Coronary artery (tissue), 2 donors: ENCODE data around the gene MLLT3.

Experiments
- DNase-seq: peaks from one replicate; pipeline ENCODE4 v3.0.0-alpha.2; 2017; ENCODE audit warnings: low spot score
- H3K27ac ChIP-seq, 2 donors: fragments of 200-600 bp; sonication (generic); one replicate each; pipeline ENCODE4 v1.5.1; 2016 to 2019
- H3K4me3 ChIP-seq: fragments of 200-600 bp; sonication (generic); 2 replicates; pipeline ENCODE4 v1.5.1; 2016; ENCODE audit warnings: mild to moderate bottlenecking, moderate library complexity
- TF ChIP-seq, protein P1 (sequence below): fragments of 200-600 bp; sonication (generic); IDR thresholded peaks from one replicate; pipeline ENCODE4 v1.5.1; 2019; ENCODE audit warnings: antibody characterized with exemption

Gene MLLT3

DNA sequence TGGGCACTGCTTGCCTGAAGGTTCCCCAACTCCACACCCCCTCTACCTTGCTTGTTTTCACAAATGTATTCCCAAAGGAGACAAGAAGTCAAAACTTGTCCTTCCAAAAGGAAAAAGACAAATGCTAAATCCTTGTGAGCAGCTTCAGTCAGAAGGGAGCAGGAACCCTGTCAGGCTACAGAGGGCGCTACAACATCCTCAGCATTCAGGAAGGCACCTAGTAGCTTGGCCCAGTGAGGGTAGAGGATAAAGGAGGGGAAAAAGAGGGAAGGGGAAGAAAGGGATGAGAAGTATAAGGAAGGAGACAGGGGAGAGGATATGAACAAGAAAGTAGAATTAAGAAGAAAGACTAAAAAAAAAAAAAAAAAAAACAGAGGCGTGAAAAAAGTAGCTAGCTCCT lies 97.5 kb downstream of the MLLT3 start:
- TF ChIP-seq, protein P1, sequence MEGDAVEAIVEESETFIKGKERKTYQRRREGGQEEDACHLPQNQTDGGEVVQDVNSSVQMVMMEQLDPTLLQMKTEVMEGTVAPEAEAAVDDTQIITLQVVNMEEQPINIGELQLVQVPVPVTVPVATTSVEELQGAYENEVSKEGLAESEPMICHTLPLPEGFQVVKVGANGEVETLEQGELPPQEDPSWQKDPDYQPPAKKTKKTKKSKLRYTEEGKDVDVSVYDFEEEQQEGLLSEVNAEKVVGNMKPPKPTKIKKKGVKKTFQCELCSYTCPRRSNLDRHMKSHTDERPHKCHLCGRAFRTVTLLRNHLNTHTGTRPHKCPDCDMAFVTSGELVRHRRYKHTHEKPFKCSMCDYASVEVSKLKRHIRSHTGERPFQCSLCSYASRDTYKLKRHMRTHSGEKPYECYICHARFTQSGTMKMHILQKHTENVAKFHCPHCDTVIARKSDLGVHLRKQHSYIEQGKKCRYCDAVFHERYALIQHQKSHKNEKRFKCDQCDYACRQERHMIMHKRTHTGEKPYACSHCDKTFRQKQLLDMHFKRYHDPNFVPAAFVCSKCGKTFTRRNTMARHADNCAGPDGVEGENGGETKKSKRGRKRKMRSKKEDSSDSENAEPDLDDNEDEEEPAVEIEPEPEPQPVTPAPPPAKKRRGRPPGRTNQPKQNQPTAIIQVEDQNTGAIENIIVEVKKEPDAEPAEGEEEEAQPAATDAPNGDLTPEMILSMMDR: no peak
- H3K4me3 ChIP-seq: no peak overlapping the region
- no peak overlapping the region for H3K27ac ChIP-seq
- DNase-seq: no peak

DNA sequence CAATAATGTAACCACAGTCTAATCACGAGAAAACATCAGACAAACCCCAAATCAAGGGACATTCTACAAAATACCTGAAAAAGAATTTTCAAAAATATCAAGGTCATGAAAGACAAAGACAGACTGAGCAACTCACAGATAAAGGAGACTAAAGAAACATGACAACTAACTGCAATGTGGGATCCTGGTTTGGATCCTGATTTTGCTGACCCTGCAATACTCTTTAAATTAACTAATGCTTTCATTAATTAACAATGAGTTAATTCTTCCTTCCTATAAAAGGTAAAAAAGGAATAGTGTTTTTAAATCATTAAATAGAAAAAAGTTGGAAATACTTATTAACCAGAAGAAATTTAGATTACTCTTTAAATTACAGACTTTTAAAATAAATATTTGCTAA lies 103.6 kb downstream of the MLLT3 start:
- DNase-seq: no peak
- TF ChIP-seq, protein P1: no peak
- H3K4me3 ChIP-seq: no peak overlapping the region

DNA sequence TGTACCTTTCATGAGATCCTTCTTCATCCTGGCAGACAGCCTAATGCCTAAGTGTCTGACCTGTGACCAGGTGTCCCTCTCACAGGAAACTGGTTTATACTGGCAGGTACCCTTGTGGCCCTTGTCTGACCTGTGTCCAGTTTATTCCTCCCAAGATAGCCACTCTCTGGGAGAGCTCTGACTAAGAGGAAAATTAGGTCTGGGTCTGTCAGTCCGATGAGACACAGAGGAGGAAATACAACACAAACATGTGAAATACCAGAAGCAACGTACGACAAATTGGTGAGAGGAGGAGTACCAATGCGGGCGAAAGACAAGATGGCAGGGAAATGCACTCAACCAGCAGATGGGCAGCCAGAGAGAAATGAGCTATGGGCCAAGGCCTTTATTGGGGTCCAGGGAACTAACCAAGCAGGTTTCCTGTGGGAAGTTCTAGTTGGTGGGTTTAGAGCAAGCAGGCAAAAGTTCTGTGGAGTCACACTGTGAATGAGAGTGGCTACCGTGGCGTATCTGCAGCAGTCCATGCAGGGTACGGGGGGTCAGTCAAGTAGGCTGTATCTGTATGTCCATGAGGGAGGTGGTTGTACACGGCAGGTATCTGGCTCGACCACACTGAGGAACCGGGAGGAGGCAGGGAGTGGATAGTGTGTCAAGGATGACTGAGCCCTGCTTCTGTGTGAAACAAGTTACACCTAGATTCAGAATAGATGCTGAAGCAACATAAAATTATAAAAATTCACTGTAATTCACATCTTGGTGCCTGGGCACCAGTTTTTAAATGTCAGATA lies 109.0 kb downstream of the MLLT3 start:
- no peak overlapping the region for H3K27ac ChIP-seq
- TF ChIP-seq, protein P1: no peak
- no peak overlapping the region for H3K4me3 ChIP-seq
- no peak for DNase-seq

More for the DNA sequence above, 103.6 kb downstream of the MLLT3 start:
- H3K27ac ChIP-seq: no peak overlapping the region

DNA sequence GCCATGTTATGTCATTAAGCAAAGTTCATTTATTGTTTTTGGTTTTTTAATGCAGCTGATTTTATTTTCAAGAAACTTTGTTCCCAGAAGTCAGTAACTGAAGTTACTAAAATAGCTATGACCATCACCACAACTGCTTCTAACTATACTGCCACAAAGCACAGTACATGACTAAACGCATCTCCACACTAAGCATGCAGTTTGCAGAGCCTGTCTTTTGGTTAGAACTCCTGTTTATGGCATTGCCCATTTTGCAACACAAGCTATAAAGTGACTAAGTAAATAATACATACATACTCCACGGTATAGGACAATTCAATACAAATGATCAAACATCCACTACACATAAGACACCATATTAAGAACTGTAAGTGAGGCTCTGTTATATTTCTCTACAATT lies 109.7 kb downstream of the MLLT3 start:
- Histone ChIP-seq H3K4me3 (no peak overlapping the region), H3K27ac (no peak overlapping the region)
- no peak for DNase-seq
- TF ChIP-seq, protein P1: no peak

DNA sequence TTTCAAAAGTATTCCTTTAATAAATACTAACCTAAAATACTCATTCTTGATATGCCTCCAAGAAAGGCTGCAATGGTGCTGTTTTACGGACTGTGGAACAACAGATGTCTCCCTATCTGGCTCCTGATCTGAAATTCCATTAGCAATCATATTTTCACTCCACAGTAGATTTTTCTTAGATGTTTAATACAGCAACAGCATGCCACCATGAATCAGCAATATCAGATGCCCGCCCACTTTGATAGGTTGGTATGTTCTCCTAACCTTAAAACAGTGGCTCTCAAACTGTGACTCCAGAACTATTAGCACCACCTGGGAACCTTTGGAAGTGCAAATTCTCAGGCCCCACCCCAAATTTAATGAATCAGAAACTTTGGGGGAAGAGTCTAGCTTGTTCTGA lies 110.2 kb downstream of the MLLT3 start:
- H3K4me3 ChIP-seq: no peak overlapping the region
- TF ChIP-seq, protein P1: no peak
- no peak overlapping the region for H3K27ac ChIP-seq
- no peak for DNase-seq

DNA sequence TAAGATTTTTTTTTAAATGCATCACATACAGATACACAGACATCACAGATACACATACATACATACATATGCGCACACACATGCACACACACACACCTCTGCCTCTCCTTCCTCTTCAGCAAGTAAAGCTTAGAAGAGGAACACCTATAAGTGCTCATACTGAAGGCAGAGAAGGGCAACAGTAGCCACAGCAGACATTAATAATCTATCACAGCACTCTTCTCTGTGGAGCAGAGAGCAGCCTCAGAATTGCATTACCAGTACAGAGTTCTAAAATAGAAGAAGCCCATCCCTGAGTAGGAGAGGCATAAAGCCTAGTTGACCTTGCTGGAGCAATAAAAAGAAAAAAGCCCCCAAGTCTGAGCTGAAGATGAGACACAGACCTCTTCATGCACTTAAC lies 110.6 kb downstream of the MLLT3 start:
- no peak overlapping the region for H3K27ac ChIP-seq
- H3K4me3 ChIP-seq: no peak overlapping the region
- DNase-seq: no peak
- TF ChIP-seq, protein P1: no peak

DNA sequence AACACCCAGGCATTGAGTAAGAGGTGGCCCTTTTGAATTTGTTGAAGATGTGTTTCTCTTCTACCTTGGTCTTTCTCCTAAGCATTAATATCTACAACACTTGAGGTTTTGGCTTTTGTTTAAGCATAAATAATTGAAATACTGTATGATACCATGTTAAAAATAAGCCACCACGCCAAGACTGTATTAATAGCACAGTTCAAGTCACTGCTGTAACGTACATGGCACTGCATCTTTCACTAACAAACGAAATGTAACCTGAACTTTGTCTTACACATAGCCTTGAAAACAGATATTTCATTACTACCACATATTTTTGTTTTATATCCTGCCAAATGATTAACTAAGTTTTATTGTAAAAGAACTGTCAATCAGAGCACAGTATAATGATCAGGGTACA lies 112.8 kb downstream of the MLLT3 start:
- Histone ChIP-seq H3K27ac (no peak overlapping the region), H3K4me3 (no peak overlapping the region)
- no peak for DNase-seq
- TF ChIP-seq, protein P1: no peak
